ENCODE measurements around the gene ATXN2.
A peak's percentile ranks its signal among the peaks of the same experiment; 100 is the strongest.
"Not testable (repeated sequence)": the region's sequence is repeated elsewhere in the genome, so short reads cannot be mapped to it uniquely, and the experiment has no call there.

ATXN2 gene

GRCh38 chr12:111598637-111599452, at the start of gene ATXN2:
Gene ATXN2, minus strand, starts transcription at chr12:111599315. Its CDS starts 281 bp downstream, at chr12:111599034.
- DNase-seq, result peak; percentile 81

GRCh38 chr12:111645433-111645832, 46.3 kb upstream of the ATXN2 start:
- no peak for DNase-seq

GRCh38 chr12:111643427-111643826, 44.3 kb upstream of the ATXN2 start:
- DNase-seq, result no peak

- DNase-seq, result no peak
These were observed 43.7 kb upstream of the ATXN2 start for GRCh38 chr12:111642681-111643426.

GRCh38 chr12:111640506-111640905, 41.4 kb upstream of the ATXN2 start:
- DNase-seq, result no peak

- DNase-seq, result no peak
These were observed 39.4 kb upstream of the ATXN2 start for GRCh38 chr12:111638556-111638955.

GRCh38 chr12:111636209-111636945, 37.3 kb upstream of the ATXN2 start:
- no peak for DNase-seq

- no peak for DNase-seq
These were observed 36.4 kb upstream of the ATXN2 start for GRCh38 chr12:111635524-111635923.

- no peak for DNase-seq
These were observed 29.6 kb upstream of the ATXN2 start for GRCh38 chr12:111628505-111629260.

- DNase-seq, result no peak
These were observed 27.1 kb upstream of the ATXN2 start for GRCh38 chr12:111626230-111626629.

GRCh38 chr12:111624540-111624939, 25.4 kb upstream of the ATXN2 start:
- no peak for DNase-seq

GRCh38 chr12:111617841-111618240, 18.7 kb upstream of the ATXN2 start:
- not testable (repeated sequence) for DNase-seq

GRCh38 chr12:111616177-111616623, 17.1 kb upstream of the ATXN2 start:
- no peak for DNase-seq

GRCh38 chr12:111607239-111607638, 8.1 kb upstream of the ATXN2 start:
- peak; percentile 11 for DNase-seq

GRCh38 chr12:111606767-111607230, 7.7 kb upstream of the ATXN2 start:
- no peak for DNase-seq

- no peak for DNase-seq
These were observed 7.0 kb upstream of the ATXN2 start for GRCh38 chr12:111605911-111606766.

GRCh38 chr12:111602857-111603256, 3.7 kb upstream of the ATXN2 start:
- not testable (repeated sequence) for DNase-seq

GRCh38 chr12:111602348-111602747, 3.2 kb upstream of the ATXN2 start:
- no peak for DNase-seq

GRCh38 chr12:111600986-111601385, 1.9 kb upstream of the ATXN2 start:
- not testable (repeated sequence) for DNase-seq

- no peak for DNase-seq
These were observed 1.1 kb upstream of the ATXN2 start for GRCh38 chr12:111600205-111600642.

Data from NCI-H82 (cell line).